HepG2 (cell line): ENCODE data around the gene ART3. TPM values are rescaled to one million over a fixed set of nuclear protein-coding genes. Genes with fewer than 3 reads are reported as not detected.

Experiments
- ARID5B ChIP-seq: IDR thresholded peaks from 2 replicates; pipeline ENCODE4 v1.4.0; 2020; ENCODE audit warnings: mild to moderate bottlenecking, missing genetic modification reagents
- ATF6 ChIP-seq: sonication (generic); formaldehyde crosslinking; conservative IDR thresholded peaks from 2 replicates; pipeline ENCODE4 v1.4.0; 2020; ENCODE audit warnings: missing genetic modification reagents
- BORCS8-MEF2B ChIP-seq: sonication (generic); formaldehyde crosslinking; IDR thresholded peaks from 2 replicates; pipeline ENCODE4 v1.8.0; 2022; ENCODE audit warnings: mild to moderate bottlenecking, missing genetic modification reagents
- CENPX ChIP-seq: sonication (generic); formaldehyde crosslinking; IDR thresholded peaks from 2 replicates; pipeline ENCODE4 v1.9.0; 2021; ENCODE audit warnings: mild to moderate bottlenecking, missing genetic modification reagents, moderate library complexity
- HNF4A ChIP-seq: sonication (generic); formaldehyde crosslinking; IDR thresholded peaks from 2 replicates; pipeline ENCODE4 v1.4.0; 2020; ENCODE audit warnings: missing genetic modification reagents
- KAT2B ChIP-seq: fragments of 150-350 bp; IDR thresholded peaks from 2 replicates; pipeline ENCODE4 v1.6.1; 2014; ENCODE audit warnings: low read depth, low read length, borderline replicate concordance
- KMT2B ChIP-seq: IDR thresholded peaks from 2 replicates; pipeline ENCODE4 v1.6.1; 2016; ENCODE audit warnings: missing genetic modification reagents, missing compliant biosample characterization
- MAFK ChIP-seq, 2 experiments: IDR thresholded peaks in 1 of 2; conservative IDR thresholded peaks in 1 of 2; 2 replicates each; pipeline ENCODE4 v1.6.1; 2011; ENCODE audit warnings: improper control_type of control experiment in 2 of 2, low read length in 2 of 2
- MLLT10 ChIP-seq: sonication (generic); formaldehyde crosslinking; IDR thresholded peaks from 2 replicates; pipeline ENCODE4 v1.4.0; 2020; ENCODE audit warnings: missing genetic modification reagents
- MXD3 ChIP-seq: IDR thresholded peaks from 2 replicates; pipeline ENCODE4 v1.6.1; 2016; ENCODE audit warnings: mild to moderate bottlenecking, missing biosample characterization, missing genetic modification reagents
- NFYC ChIP-seq: IDR thresholded peaks from 2 replicates; pipeline ENCODE4 v1.6.1; 2016; ENCODE audit warnings: missing genetic modification reagents, missing compliant biosample characterization
- RAD21 ChIP-seq: fragments of 450-650 bp; formaldehyde crosslinking; IDR thresholded peaks from 2 replicates; pipeline ENCODE4 v1.5.0; 2020; ENCODE audit warnings: mild to moderate bottlenecking
- TAF15 ChIP-seq: fragments of 200-400 bp; formaldehyde crosslinking; IDR thresholded peaks from one replicate; pipeline ENCODE4 v1.6.1; 2018; ENCODE audit warnings: mild to moderate bottlenecking, low read depth, low read length; ENCODE audit not compliant: poor library complexity, severe bottlenecking
- XRCC5 ChIP-seq: fragments of 200-400 bp; formaldehyde crosslinking; optimal IDR thresholded peaks from 2 replicates; pipeline ENCODE3; 2017; ENCODE audit warnings: mild to moderate bottlenecking, low read length
- ZNF17 ChIP-seq: sonication (generic); formaldehyde crosslinking; IDR thresholded peaks from 2 replicates; pipeline ENCODE4 v1.5.0; 2020; ENCODE audit warnings: mild to moderate bottlenecking, missing genetic modification reagents
- ZNF230 ChIP-seq: sonication (generic); formaldehyde crosslinking; IDR thresholded peaks from 2 replicates; pipeline ENCODE4 v1.4.0; 2020; ENCODE audit warnings: mild to moderate bottlenecking, missing genetic modification reagents
- ZNF263 ChIP-seq: sonication (generic); formaldehyde crosslinking; IDR thresholded peaks from 2 replicates; pipeline ENCODE4 v1.4.0; 2020; ENCODE audit warnings: missing genetic modification reagents
- ZNF331 ChIP-seq: sonication (generic); formaldehyde crosslinking; IDR thresholded peaks from 2 replicates; pipeline ENCODE4 v1.4.0; 2020; ENCODE audit warnings: missing genetic modification reagents
- ZNF710 ChIP-seq: sonication (generic); formaldehyde crosslinking; IDR thresholded peaks from 2 replicates; pipeline ENCODE4 v1.5.0; 2020; ENCODE audit warnings: mild to moderate bottlenecking, missing genetic modification reagents, borderline replicate concordance
- ZNF800 ChIP-seq: sonication (generic); formaldehyde crosslinking; IDR thresholded peaks from 2 replicates; pipeline ENCODE4 v1.4.0; 2020; ENCODE audit warnings: missing genetic modification reagents
- polyA plus RNA-seq, 8 experiments: library from polyadenylated mRNA; depleted of rRNA in 3 of 8; stranded (reverse) in 7 of 8; unstranded in 1 of 8; fragments of >200 nt; fragmentation: Illumina TruSeq in 4 of 8; extraction: Trizol in 4 of 8; gene quantifications; 2 replicates each; pipeline versions ENCODE4 v1.2.1 to v1.2.3, GENCODE V29; 2011 to 2016; ENCODE audit warnings: low read depth in 4 of 8, missing spikeins in 1 of 8, mixed read lengths in 1 of 8; ENCODE audit not compliant: insufficient read depth in 1 of 8
- total RNA-seq, 5 experiments: library from RNA; depleted of rRNA; stranded (reverse); fragments of >200 nt; fragmentation: Illumina TruSeq; extraction: Trizol; gene quantifications; 2 replicates each; pipeline ENCODE4 v1.2.3, GENCODE V29; 2016; ENCODE audit warnings: low read depth in 1 of 5

Gene ART3
- total and polyA plus RNA-seq, 2 of the 13 experiments (the other 11 are each of a cell fraction or from before 2014, with no cell fraction given): not detected

- TF ChIP-seq ARID5B (CRISPR knock-in tag) (peak; percentile 69), ATF6 (0 out of 2 replicates have a peak, but pooled peaks have one; percentile 48), ZNF710 (CRISPR knock-in tag) (no peak), ZNF800 (peak; percentile 64; the same call in 1 of the 2 replicates), MAFK (conservative IDR thresholded peaks at IDR 0.05 in 1 of 2, IDR thresholded peaks at IDR 0.05 in 1 of 2; ENCODE audit: low read length in 2 of 2) (no peak), HNF4A (CRISPR knock-in tag) (peak; percentile 15; the same call in 1 of the 2 replicates), MLLT10 (CRISPR knock-in tag) (no peak), ZNF230 (no peak), XRCC5 (peak; percentile 81), ZNF17 (CRISPR knock-in tag) (no peak), CENPX (CRISPR knock-in tag) (no peak), ZNF263 (CRISPR knock-in tag) (0 out of 2 replicates have a peak, but pooled peaks have one; percentile 17), KMT2B (CRISPR knock-in tag) (0 out of 2 replicates have a peak, but pooled peaks have one; percentile 28), BORCS8-MEF2B (CRISPR knock-in tag) (no peak), MXD3 (peak; percentile 76), TAF15 (no peak), ZNF331 (CRISPR knock-in tag) (peak; percentile 77), KAT2B (no peak), RAD21 (peak; percentile 62), NFYC (no peak)
These were observed 12.7 kb downstream of the ART3 start (continued) for GRCh38 chr4:76087007-76087769.
